Kidney epithelial cell (primary cell): ENCODE measurements around the gene CDK14. TPM values are rescaled to one million over a fixed set of nuclear protein-coding genes. Genes with fewer than 3 reads are reported as not detected.
"Not testable (repeated sequence)": the region's sequence is repeated elsewhere in the genome, so short reads cannot be mapped to it uniquely, and the experiment has no call there.

ENCODE experiments used
- DNase-seq: peaks from one replicate; pipeline ENCODE4 v3.0.0-alpha.2; 2010; ENCODE audit warnings: low read depth
- H3K27me3 ChIP-seq: 2 replicates; pipeline ENCODE4 v1.6.0; 2011; ENCODE audit warnings: low read length; ENCODE audit not compliant: control insufficient read depth, insufficient read depth
- H3K36me3 ChIP-seq: 2 replicates; pipeline ENCODE4 v1.5.1; 2011; ENCODE audit warnings: low read length; ENCODE audit not compliant: control insufficient read depth, insufficient read depth
- H3K4me3 ChIP-seq: 2 replicates; pipeline ENCODE4 v1.5.1; 2011; ENCODE audit warnings: low read depth, mild to moderate bottlenecking, control low read depth, low read length
- CTCF ChIP-seq: IDR thresholded peaks from 2 replicates; pipeline ENCODE4 v1.5.1; 2011; ENCODE audit warnings: mild to moderate bottlenecking, moderate library complexity, low read length, control low read depth, inconsistent platforms; ENCODE audit not compliant: insufficient read depth, poor library complexity, severe bottlenecking
- total RNA-seq: library from RNA; depleted of rRNA; stranded (reverse); fragments of >200 nt; gene quantifications from 2 replicates; pipeline ENCODE4 v1.2.3, GENCODE V29; 2015

The CDK14 gene
- total RNA-seq, 1 donor from 2014 or later = 18.2 TPM

GRCh38 chr7:90804370-90804769, 208.2 kb downstream of the CDK14 start:
- Histone ChIP-seq H3K27me3 (no peaks in the 10 kb centered on the region), H3K4me3 (no peak overlapping the region), H3K36me3 (no peaks in the 10 kb centered on the region)
- TF ChIP-seq CTCF = no peak
- DNase-seq = no peak

GRCh38 chr7:90815552-90815951, 219.4 kb downstream of the CDK14 start:
- H3K36me3 ChIP-seq, H3K27me3 ChIP-seq, DNase-seq, H3K4me3 ChIP-seq: not testable (repeated sequence)

GRCh38 chr7:90816511-90817142, 220.5 kb downstream of the CDK14 start:
- DNase-seq = peak; percentile 92
- no peak for TF ChIP-seq CTCF
- H3K4me3 ChIP-seq = no peak overlapping the region
- H3K27me3 ChIP-seq = no peaks in the 10 kb centered on the region
- no peaks in the 10 kb centered on the region for H3K36me3 ChIP-seq

GRCh38 chr7:90817151-90817550, 221.0 kb downstream of the CDK14 start:
- no peak for DNase-seq
- Histone ChIP-seq H3K36me3 (no peaks in the 10 kb centered on the region), H3K4me3 (no peak overlapping the region), H3K27me3 (no peaks in the 10 kb centered on the region)
- TF ChIP-seq CTCF = no peak

GRCh38 chr7:90817846-90818245, 221.7 kb downstream of the CDK14 start:
- no peak for TF ChIP-seq CTCF
- H3K4me3 ChIP-seq = no peak overlapping the region
- DNase-seq = no peak

GRCh38 chr7:90818341-90818740, 222.2 kb downstream of the CDK14 start:
- Histone ChIP-seq H3K27me3 (no peaks in the 10 kb centered on the region), H3K4me3 (no peak overlapping the region), H3K36me3 (no peaks in the 10 kb centered on the region)
- no peak for TF ChIP-seq CTCF
- no peak for DNase-seq

More at GRCh38 chr7:90817846-90818245, 221.7 kb downstream of the CDK14 start:
- Histone ChIP-seq H3K36me3 (no peaks in the 10 kb centered on the region), H3K27me3 (no peaks in the 10 kb centered on the region)
